GM18520 (cell line): ENCODE measurements around the gene FAM193B.

Experiments used
- ATAC-seq: cut with Tn5 transposase; IDR thresholded peaks from one replicate; pipeline ENCODE4 v1.9.1; 2021; ENCODE audit not compliant: unreplicated experiment

The FAM193B gene

GRCh38 chr5:177554474-177555111, at the start of gene FAM193B:
Gene FAM193B (minus strand): TSS chr5:177554563. CDS start chr5:177554458, 105 bp downstream.
- ATAC-seq, result peak; percentile 84

DNA sequence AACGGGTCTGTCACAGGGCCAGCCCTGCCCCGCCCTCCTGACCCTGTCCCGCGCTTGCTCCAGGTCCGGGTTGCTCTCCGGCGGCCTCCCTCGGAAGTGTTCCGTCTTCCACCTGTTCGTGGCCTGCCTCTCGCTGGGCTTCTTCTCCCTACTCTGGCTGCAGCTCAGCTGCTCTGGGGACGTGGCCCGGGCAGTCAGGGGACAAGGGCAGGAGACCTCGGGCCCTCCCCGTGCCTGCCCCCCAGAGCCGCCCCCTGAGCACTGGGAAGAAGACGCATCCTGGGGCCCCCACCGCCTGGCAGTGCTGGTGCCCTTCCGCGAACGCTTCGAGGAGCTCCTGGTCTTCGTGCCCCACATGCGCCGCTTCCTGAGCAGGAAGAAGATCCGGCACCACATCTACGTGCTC, 49.8 kb upstream of the FAM193B start:
- ATAC-seq, result no peak

GRCh38 chr5:177603631-177604030, 49.3 kb upstream of the FAM193B start:
- ATAC-seq, result no peak

GRCh38 chr5:177602458-177602830, 48.1 kb upstream of the FAM193B start:
- ATAC-seq, result no peak

- ATAC-seq, result no peak
Observed at GRCh38 chr5:177601577-177602457, 47.5 kb upstream of the FAM193B start.

GRCh38 chr5:177601126-177601525, 46.8 kb upstream of the FAM193B start:
- ATAC-seq, result no peak

GRCh38 chr5:177600508-177601018, 46.2 kb upstream of the FAM193B start:
- no peak for ATAC-seq

DNA sequence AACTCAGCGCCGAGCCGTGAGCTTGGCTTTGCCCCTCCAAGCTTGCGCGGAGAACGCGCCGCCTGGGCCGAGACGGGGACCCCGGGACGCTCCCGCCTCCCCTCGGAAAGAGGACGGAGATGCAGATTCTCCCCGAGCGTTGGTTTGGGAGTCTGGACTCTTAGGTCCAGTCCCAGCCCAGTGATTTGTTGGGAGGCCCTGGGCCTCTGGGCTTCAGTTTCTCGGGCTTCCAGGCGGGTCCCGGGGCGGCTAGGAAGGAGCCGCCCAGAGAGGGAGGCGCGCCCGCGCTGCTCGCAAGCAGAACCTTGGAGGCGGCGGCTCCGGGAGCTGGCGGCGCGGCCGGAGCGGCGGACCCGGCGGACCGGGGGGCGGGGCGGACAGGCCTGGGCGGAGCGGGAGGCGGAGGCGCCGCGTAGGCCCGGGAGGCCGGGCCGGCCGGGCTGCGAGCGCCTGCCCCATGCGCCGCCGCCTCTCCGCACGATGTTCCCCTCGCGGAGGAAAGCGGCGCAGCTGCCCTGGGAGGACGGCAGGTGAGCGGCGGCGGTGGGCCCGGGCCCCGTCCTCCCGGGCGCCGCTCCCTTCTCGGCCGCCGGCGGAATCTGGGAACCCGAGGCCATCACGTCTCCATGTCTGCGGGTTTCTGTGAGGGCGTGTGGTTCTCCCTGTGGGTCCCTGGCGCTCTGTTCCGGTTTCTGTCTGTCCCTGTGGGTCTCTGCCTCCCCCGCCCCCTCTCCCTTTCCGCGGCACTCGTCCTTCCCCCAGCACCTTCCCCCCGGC, 45.6 kb upstream of the FAM193B start, which contains the start of gene B4GALT7:
TSS of gene B4GALT7 (plus strand) at position 402 of the 777 bp plus-strand sequence. CDS start at position 481, 79 bp downstream.
- ATAC-seq, result peak; percentile 85

- ATAC-seq, result no peak
Observed at GRCh38 chr5:177598477-177598876, 44.1 kb upstream of the FAM193B start.

DNA sequence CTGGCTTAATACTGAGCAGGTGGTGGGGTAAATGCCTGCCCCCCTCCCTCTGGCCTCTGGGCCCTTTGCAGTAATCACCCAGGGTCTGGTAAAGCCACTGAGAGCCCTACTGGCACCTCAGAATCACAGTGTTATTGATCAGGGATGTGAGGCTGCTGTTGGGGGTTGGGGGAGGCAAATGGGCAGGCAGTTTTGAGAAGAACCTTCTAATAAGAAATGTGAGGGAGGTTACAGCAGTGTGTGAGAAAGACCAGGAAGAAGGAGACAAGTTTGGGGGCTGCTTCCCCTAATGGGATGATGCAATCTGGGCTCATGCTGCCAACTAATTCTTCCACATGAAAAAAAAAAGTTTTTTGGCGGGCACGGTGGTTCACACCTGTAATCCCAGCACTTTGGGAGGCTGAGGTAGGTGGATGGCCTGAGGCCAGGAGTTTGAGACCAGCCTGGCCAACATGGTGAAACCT, 42.4 kb upstream of the FAM193B start:
- no peak for ATAC-seq

- ATAC-seq, result no peak
Observed at GRCh38 chr5:177595991-177596774, 41.8 kb upstream of the FAM193B start.

GRCh38 chr5:177595026-177595585, 40.7 kb upstream of the FAM193B start:
- ATAC-seq, result no peak

DNA sequence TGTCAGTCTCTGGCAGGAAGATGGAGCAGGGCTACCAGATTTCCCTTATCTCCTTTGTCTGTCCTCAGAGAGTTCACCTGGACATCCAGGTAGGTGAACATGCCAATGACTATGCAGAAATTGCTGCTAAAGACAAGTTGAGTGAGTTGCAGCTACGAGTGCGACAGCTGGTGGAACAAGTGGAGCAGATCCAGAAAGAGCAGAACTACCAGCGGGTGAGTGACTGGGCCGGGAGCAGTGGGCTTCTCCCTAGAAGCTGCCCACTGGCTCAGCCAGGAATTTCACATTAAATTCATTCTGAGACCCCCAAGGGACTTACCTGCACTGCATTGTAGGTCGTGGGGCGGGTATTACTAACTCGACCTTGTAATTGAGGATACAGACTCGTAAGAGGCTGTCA, 39.7 kb upstream of the FAM193B start:
- no peak for ATAC-seq

GRCh38 chr5:177593511-177593910, 39.1 kb upstream of the FAM193B start:
- ATAC-seq, result no peak

DNA sequence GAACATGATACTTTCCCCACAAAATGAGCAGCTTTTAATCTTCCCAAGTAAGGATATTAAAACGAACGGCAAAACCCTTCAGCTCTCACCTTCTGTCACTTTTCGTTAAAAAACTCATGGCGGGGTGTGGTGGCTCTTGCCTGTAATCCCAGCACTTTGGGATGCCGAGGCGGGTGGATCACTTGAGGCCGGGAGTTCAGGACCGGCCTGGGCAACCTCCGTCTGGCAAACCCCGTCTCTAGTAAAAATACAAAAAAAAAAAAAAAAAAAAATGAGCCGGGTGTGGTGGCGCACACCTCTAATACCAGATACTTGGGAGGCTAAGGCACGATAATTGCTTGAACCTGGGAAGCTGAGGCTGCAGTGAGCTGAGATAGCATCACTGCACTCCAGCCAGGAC, 38.5 kb upstream of the FAM193B start:
- no peak for ATAC-seq

DNA sequence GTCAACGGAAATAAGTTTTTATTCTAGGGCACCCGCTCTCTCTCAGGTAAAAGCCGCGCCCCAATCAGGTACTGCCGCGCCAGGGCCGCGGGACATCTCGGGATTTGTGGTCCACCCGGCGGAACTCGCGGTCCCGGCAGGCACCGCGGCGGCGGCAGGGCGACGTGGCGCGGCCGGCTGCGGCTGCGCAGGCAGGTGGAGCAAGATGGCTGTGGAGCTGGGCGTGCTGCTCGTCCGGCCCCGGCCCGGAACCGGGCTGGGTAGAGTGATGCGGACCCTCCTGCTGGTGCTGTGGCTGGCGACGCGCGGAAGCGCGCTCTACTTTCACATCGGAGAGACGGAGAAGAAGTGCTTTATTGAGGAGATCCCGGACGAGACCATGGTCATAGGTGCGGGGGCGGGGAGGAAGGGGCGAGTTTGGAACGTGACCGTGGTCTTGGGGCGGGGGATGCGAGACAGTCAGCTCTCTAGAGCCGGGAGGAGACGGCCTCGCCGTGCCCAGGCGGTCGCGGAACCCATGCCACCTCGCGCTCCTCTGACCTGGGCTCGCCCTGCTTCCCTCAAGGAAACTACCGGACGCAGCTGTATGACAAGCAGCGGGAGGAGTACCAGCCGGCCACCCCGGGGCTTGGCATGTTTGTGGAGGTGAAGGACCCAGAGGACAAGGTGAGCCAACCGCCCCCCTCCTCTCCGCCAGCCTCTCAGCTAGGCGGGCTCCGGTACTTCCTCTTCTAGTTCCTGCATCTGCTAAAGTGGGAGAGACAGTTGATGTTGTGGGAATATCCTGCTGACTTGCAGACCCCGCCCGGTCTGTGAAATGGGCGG, 37.9 kb upstream of the FAM193B start, which contains the start of gene TMED9:
TSS of gene TMED9 (plus strand) at position 194 of the 825 bp plus-strand sequence. CDS start at position 206, 12 bp downstream.
- ATAC-seq, result peak; percentile 93

GRCh38 chr5:177591690-177592009, 37.3 kb upstream of the FAM193B start:
- no peak for ATAC-seq

DNA sequence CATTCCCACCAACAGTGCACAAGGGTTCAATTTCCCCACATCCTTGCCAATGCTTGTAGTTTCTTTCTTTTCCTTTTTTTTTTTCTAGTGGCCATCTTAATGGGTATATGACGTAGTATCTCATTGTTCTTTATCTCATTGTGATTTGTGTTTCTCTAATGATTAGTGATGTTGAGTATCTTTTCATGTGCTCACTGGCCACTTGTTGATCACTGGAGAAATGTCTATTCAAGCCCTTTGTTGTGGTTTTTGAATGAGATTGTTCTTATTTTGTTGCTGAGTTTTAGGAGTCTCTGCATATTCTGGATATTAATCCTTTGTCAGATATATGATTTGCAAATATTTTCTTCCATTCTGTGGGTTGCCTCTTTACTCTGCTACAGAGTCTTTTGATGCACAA, 36.0 kb upstream of the FAM193B start:
- no peak for ATAC-seq

- no peak for ATAC-seq
Observed at GRCh38 chr5:177588413-177588909, 34.1 kb upstream of the FAM193B start.
